Tibial artery (tissue), 4 donors: ENCODE data around the gene DMD.

Source experiments
- DNase-seq, 2 donors: peaks; one replicate each; pipeline ENCODE4 v3.0.0-alpha.2; 2019
- H3K27ac ChIP-seq, 2 donors: fragments of 200-600 bp; sonication (generic) in 1 of 2; 1 replicate in 1 of 2; 2 replicates in 1 of 2; pipeline ENCODE4 v1.5.1; 2018 to 2019; ENCODE audit warnings: mild to moderate bottlenecking in 1 of 2
- H3K27me3 ChIP-seq, 2 donors: fragments of 200-600 bp; sonication (generic) in 1 of 2; one replicate each; pipeline versions ENCODE4 v1.5.1 to v1.6.0; 2016 to 2019
- H3K36me3 ChIP-seq, 3 donors: fragments of 200-600 bp; sonication (generic) in 2 of 3; one replicate each; pipeline ENCODE4 v1.5.1; 2016 to 2019; ENCODE audit warnings: mild to moderate bottlenecking in 2 of 3
- H3K4me1 ChIP-seq, 4 donors: fragments of 200-600 bp; sonication (generic) in 2 of 4; 1 replicate in 3 of 4; 2 replicates in 1 of 4; pipeline ENCODE4 v1.5.1; 2016 to 2019
- H3K4me3 ChIP-seq, 2 donors: fragments of 200-600 bp; sonication (generic) in 1 of 2; 1 replicate in 1 of 2; 2 replicates in 1 of 2; pipeline ENCODE4 v1.5.1; 2018 to 2019; ENCODE audit warnings: mild to moderate bottlenecking in 2 of 2
- H3K9me3 ChIP-seq, 3 donors: fragments of 200-600 bp; sonication (generic) in 1 of 3; one replicate each; pipeline ENCODE4 v1.5.1; 2016 to 2019
- intact Hi-C: fragments of 100-400 bp; cut with DNase I; formaldehyde crosslinking; loops from one replicate; pipeline ENCODE4 v1.15.0; 2023; ENCODE audit warnings: low total_unique reads
- TF ChIP-seq, protein P1 (sequence below), 2 experiments: fragments of 200-600 bp in 1 of 2; fragments of 450-650 bp in 1 of 2; IDR thresholded peaks; one replicate each; pipeline ENCODE4 v1.5.1; 2017 to 2019; ENCODE audit warnings: antibody characterized with exemption in 2 of 2, mild to moderate bottlenecking in 1 of 2, moderate library complexity in 1 of 2

DMD gene

DNA sequence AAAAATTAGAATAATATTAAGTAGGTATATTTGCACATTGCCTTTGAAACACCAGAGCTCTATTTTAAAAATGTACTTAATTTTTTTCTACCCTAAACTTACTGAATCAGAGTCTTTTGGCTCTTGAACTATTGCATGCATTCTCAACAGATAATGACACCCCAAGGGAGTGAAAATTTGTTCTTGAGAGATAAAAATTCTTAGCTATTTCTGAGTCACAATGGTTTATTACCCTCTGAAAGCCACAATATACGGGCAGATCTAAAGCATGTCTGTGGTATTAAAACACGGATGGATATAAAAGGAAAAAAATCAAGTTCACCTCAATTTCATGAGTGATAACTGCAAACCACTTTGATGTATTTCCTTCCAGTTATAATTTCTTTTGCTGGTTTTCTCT is 1503.2 kb downstream of the DMD start:
- no peaks in the 10 kb centered on the region for H3K36me3 ChIP-seq
- no peaks in the 10 kb centered on the region for H3K27me3 ChIP-seq
- no peak overlapping the region for H3K4me3 ChIP-seq
- H3K27ac ChIP-seq = no peak overlapping the region
- DNase-seq = no peak
- no peaks in the 10 kb centered on the region for H3K9me3 ChIP-seq
- TF ChIP-seq, protein P1, sequence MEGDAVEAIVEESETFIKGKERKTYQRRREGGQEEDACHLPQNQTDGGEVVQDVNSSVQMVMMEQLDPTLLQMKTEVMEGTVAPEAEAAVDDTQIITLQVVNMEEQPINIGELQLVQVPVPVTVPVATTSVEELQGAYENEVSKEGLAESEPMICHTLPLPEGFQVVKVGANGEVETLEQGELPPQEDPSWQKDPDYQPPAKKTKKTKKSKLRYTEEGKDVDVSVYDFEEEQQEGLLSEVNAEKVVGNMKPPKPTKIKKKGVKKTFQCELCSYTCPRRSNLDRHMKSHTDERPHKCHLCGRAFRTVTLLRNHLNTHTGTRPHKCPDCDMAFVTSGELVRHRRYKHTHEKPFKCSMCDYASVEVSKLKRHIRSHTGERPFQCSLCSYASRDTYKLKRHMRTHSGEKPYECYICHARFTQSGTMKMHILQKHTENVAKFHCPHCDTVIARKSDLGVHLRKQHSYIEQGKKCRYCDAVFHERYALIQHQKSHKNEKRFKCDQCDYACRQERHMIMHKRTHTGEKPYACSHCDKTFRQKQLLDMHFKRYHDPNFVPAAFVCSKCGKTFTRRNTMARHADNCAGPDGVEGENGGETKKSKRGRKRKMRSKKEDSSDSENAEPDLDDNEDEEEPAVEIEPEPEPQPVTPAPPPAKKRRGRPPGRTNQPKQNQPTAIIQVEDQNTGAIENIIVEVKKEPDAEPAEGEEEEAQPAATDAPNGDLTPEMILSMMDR (IDR thresholded peaks at IDR 0.05) = no peak
- H3K4me1 ChIP-seq = peaks cover 0 to 11% (median 0%) of the 10 kb centered on the region in 4 donors
- intact Hi-C loops = no loop called here

GRCh38 chrX:31706466-31706865 is 1504.9 kb downstream of the DMD start:
- intact Hi-C loops = no loop called here
- H3K27ac ChIP-seq = no peak overlapping the region
- no peaks in the 10 kb centered on the region for H3K9me3 ChIP-seq
- DNase-seq = no peak
- no peak overlapping the region for H3K4me3 ChIP-seq
- no peaks in the 10 kb centered on the region for H3K27me3 ChIP-seq
- peaks cover 0 to 11% (median 0%) of the 10 kb centered on the region in 4 donors for H3K4me1 ChIP-seq
- TF ChIP-seq, protein P1 (IDR thresholded peaks at IDR 0.05) = no peak
- no peaks in the 10 kb centered on the region for H3K36me3 ChIP-seq

DNA sequence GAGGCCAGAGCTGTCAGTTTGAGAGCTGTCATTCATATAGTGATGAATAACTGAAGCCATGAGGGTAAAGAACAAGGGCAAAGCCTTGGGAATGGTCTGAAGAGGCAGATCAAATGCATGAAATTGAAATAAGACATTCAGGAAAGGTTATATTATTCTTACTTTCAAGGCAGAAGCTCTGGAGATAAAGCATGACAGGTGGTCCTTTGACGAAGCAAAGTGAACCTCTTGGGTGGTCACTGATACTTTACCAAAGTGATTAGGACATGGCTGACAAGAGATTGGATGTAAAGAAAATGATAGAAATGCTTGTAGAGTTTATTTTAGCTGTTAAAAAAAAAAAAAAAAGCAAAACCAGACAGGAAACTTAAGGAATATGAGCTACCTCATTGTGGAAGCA is 1505.5 kb downstream of the DMD start:
- Histone ChIP-seq H3K36me3 (no peaks in the 10 kb centered on the region), H3K4me1 (peaks cover 0 to 11% (median 0%) of the 10 kb centered on the region in 4 donors), H3K4me3 (no peak overlapping the region), H3K27me3 (no peaks in the 10 kb centered on the region), H3K27ac (no peak overlapping the region), H3K9me3 (no peaks in the 10 kb centered on the region)
- DNase-seq = no peak
- intact Hi-C loops = no loop called here
- TF ChIP-seq, protein P1 (IDR thresholded peaks at IDR 0.05) = no peak

- no peaks in the 10 kb centered on the region for H3K27me3 ChIP-seq
- H3K9me3 ChIP-seq = no peaks in the 10 kb centered on the region
- H3K4me1 ChIP-seq = peaks cover 0 to 11% (median 0%) of the 10 kb centered on the region in 4 donors
- no peak overlapping the region for H3K4me3 ChIP-seq
- TF ChIP-seq, protein P1 (IDR thresholded peaks at IDR 0.05) = no peak
- DNase-seq = no peak
- H3K27ac ChIP-seq = no peak overlapping the region
- H3K36me3 ChIP-seq = no peaks in the 10 kb centered on the region
- intact Hi-C loops = no loop called here
Measured at GRCh38 chrX:31704938-31705337, 1506.4 kb downstream of the DMD start.

DNA sequence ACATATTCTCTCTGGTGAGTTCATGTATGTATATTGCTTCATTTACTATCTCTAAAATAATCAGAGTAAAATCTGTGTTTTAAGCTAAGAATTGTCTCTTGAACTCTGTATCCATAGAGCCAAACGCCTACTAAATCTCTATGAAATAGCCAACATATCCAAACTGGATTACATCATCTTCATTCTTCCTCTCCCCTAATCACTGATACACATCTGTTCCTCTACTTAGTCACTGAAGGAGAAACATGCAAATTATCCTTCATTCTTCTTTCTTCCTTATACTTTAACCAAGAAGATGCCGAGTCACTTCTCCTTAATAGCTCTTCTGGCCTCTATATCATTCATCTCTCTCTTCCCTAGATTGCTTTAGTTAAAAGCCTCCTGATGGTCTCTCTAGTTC is 1509.1 kb downstream of the DMD start:
- intact Hi-C loops = no loop called here
- TF ChIP-seq, protein P1 (IDR thresholded peaks at IDR 0.05) = no peak
- no peak for DNase-seq
- Histone ChIP-seq H3K4me3 (no peak overlapping the region), H3K27me3 (no peaks in the 10 kb centered on the region), H3K27ac (no peak overlapping the region), H3K9me3 (no peaks in the 10 kb centered on the region), H3K36me3 (no peaks in the 10 kb centered on the region), H3K4me1 (peaks cover 0 to 9% (median 0%) of the 10 kb centered on the region in 4 donors)

- TF ChIP-seq, protein P1 (IDR thresholded peaks at IDR 0.05) = no peak
- Histone ChIP-seq H3K27me3 (no peaks in the 10 kb centered on the region), H3K36me3 (no peaks in the 10 kb centered on the region), H3K27ac (no peak overlapping the region), H3K9me3 (peaks cover 0 to 9% (median 0%) of the 10 kb centered on the region in 3 donors), H3K4me1 (no peaks in the 10 kb centered on the region), H3K4me3 (no peak overlapping the region)
- intact Hi-C loops = no loop called here
- no peak for DNase-seq
Measured at GRCh38 chrX:31697294-31697916, 1513.9 kb downstream of the DMD start.
